NCI-H510A treated with DMSO at 0.1 percent for 48 hours (cell line): ENCODE results near the gene RGS3.

Experiments
- DNase-seq: peaks from one replicate; lab custom pipeline; 2025; lab: John Stamatoyannopoulos, UW

Gene RGS3

DNA sequence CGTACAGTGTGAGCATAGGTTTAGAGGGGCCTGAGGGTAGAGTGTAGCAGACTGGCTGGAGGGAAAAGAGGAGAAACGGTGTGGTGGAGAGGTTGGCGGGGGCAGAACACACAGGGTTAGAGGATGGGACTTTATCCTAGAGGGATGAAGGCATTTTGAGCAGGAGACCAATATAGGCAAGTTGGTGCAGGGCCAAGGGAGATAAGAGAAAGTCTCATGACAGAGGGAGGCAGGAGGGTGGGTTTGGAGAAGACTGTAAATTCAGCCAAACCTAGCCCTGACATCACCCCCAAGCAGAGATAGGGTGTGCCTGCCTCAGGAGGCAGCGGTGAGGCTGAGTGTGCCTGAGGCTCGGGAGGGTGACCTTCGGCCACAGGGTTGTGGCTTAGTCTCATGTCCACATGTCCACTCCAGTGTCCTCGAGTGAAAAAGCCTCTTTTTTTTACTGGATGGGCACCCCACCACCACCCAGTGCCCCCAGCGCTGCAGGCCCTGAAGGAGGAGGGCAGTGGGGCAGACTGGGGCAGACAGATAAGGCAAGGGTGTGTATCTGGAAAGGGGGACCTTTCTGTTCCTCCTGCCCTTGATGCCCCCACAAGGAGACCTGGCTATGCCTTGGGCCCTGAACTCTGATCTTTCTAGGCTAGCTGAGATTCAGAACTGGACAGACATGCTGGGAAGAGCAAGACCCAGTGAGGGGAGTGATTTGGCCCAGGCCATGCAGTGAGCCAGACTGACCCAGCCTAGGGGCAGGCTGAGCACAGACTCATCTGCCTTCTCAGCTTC, 108.7 kb downstream of the RGS3 start:
- no peak for DNase-seq

DNA sequence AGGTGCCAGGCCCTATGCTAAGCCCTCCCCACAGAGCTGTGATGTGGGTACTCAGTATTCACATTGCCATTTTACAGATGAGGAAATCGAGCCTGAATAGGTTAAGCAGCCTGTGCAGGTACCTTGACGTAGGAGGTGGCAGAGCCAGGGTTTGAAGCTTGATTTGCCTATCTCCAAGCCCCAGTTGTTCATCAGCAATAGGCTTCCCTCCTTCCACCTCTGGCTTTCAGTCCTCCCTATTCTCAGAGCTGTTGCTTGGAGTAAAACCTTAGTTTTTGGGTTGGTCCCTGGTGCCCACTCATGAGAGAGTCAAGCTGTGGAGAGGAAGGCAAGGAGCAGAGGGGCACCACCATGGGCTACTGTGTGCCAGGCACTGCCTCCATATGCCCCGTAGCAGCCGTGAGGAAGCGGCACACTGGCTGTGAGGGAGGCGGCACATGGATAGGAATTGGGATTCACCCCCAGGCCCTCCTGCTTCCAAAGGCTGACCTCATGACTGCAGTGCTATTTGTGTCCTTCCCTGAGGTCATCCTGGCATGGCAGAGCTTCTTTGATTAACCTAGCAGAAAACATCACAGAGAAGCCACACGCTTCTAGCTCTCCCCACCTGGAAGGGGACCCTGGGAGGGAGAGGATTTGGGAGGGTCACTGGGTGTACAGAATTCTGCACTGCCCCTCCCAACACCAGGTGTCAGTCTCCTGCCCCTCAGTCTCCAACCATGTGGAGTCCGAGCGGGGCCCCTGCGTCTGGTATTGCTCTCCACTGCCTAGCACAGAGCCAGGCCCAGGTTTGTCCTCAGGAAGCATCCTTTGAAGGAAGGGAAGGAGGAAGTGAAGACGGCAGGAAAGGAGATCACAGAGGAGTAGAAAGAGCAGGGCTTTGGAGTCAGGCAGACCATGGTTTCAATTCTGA, 109.8 kb downstream of the RGS3 start:
- no peak for DNase-seq

DNA sequence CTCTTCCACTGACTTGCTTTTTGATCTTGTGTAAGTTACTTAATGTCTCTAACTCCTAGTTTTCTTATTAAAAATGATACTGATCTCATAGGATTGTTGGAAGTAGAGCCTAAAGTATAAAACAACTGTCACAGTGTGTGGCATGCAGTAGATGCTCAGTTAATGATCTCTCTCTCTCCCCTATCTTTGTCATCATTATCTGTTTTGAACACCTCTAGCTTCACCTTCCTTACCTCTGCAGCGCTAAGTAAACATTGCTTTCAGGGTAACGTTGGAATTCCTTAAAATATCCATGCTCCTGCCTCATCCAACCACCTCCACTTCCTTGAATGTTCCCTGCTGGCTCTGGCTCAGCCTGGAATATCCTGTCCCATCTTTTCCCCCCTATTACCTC, 110.4 kb downstream of the RGS3 start:
- no peak for DNase-seq

DNA sequence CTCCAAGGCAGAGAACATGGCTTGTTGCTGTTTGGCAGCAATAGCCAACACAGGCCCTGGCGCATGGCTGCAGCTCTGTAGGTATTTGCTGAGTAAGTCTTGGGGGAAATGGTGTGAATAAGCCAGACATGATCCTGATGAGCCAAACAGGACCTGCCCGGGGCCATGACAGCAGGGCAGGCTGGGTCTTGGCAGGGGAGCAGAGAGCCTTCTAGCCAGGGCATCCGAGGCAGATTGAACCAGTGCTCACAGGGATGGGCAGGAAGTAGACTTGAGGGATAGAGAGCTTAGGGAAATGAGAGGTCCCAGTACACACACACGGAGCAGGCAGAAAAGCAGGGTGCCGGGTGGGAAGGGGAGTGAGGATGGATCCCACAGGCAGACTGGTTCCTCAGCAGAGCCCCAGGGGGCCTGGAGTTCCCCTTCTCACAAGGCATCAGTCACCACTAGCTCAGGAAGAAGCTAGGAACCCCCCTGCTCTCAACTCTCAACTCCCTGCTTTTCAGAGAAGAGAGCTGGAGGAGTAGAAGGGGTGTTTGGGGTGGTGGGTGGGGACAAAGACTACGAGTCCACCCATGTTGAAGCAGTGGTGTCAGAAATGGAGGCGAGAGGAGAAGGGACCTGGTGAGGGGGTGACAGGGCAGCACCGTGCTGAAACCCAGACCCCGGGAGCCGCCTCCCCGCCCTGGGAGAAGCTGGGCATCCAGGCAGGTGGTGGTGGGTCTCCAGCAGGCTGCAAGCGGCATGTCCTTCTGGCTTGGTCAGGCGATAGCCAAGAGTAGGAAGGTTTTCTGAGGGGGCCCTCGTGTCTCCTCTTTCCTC, 111.1 kb downstream of the RGS3 start:
- DNase-seq: no peak

GRCh38 chr9:113577525-113578261, 114.2 kb downstream of the RGS3 start:
- no peak for DNase-seq

DNA sequence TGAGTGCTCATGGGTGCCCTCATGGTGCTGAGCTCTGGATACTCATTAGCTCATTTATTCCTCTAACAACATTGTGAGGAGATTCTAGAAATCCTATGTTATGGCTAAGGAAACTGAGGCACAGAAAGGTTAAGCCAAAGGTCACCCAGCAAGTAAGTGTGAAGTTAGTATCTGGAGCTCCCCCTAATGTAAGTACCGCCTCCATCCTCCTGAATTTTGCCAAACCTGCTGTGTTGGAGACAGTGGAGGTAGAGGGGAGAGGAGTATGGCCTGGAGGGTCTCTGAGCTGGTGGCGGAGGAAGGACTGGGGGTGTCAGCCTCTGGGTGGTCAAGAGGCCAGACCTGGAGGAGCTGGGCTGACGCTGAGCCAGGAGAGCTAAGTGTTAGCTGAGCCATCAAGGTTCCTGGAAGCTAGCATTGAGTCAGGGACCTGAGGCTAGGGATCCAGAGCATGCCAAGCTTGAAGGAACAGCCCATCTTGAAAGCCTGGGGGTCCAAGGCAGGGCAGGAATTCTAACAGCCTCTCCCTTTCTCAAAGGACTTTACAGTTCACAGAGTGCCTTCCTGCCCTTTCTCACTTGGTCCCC, 114.8 kb downstream of the RGS3 start:
- DNase-seq: no peak

- DNase-seq: peak; percentile 57
Observed at GRCh38 chr9:113578882-113579282, 115.4 kb downstream of the RGS3 start.

DNA sequence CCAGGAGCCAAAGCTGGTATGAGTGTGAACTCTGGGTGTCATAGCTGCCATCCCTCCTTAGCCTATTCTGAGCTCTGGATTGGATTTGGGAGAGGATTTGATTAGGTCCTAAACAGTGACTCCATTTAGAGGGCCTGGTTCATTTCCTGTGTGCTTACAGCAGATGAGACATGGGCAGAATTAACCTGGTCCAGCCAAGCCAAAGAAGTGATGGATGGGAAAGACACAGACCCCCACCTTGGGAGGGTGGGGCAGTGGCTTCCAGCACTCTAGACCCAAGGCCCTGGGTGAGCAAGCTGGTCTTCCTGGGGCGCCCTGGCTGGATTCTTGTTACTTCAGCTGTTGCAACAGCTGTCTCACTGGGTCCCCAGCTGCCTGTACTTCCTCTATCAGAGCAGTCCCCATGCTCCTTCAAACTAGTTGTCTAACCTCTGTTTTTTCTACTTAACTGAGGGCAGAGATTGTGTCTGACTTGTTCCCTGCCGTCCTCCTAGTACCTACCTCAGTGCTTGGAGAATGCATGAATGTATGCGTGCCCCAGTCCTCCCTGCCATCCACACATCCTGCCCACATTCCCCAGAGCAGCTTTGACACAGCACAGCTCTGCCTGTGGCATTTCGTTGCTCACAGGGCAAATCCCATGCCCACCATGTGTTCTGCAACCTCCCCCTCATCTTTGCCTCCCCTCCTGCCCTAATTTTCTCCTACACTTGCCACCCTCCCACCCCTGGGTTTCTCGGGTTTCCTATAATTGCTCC, 115.9 kb downstream of the RGS3 start:
- peak; percentile 45 for DNase-seq

- peak; percentile 10 for DNase-seq
Observed at GRCh38 chr9:113580041-113580953, 116.8 kb downstream of the RGS3 start.

DNA sequence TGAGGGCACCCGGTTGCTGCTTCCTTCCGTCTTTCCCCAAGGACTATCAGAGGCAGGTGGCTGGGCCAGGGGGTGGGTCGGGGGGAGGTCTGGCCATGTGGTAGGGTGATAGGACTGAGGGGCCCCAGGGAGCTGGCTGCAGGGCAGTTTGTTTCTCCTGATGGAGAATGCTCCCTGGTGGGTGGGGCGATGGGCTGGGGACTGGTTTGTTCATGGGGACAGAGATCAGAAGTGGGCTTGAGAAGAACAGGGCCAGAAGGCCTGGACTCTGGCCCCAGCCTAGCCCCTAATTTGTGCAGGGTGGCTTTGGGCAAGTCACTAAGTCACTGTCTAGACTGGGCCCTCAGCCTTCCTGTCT, 117.4 kb downstream of the RGS3 start:
- no peak for DNase-seq

GRCh38 chr9:113581865-113582697, 118.6 kb downstream of the RGS3 start:
- DNase-seq: no peak

GRCh38 chr9:113582698-113583200, 119.2 kb downstream of the RGS3 start:
- DNase-seq: no peak

GRCh38 chr9:113583511-113584427, 120.2 kb downstream of the RGS3 start:
- no peak for DNase-seq

DNA sequence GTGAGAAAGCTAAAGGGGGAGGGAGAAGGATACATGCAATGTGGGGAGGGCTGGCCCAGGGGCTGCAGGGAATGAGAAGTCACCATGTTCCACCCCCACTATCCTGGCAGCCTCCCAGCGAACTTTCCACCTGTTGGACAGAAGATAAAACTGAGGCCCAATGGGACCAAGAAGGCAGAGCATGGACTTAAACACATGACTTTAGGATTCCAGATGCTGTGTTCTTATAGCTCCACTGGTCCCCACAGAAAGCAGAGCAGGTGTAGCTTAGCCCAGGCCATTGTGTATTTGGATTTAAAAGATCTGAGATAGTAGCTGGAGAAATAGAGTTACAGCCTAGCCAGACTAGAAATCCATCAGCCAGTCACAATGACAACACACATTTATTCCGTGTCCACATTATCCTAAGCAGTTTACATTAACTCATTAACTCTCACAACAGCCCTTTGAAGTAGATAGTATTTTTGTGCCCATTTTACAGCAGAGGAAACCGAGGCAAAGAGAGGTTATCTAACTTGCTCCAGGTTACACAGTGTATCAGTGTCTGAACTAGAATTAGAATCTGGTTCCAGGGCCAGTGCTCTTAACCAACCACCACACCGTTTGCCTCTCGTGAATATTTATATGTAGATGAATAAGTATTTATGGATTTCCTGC, 121.0 kb downstream of the RGS3 start:
- no peak for DNase-seq

DNA sequence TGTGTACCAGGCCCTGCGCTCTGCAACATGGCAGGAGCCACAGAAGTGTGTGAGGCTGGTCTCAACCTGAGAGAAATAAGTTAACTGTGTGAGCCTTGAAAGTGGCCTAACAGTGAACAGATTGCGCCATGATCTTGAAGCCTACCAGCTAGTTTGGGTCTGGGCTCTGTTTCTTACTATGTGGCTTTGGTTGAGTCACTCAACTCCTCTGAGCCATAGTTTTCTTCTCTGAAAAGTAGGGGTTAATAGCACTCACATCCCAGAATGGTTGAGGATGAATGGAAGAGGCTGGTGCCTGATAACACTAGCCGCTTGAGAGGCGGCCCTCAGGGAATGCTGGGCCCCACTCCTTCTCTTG, 121.5 kb downstream of the RGS3 start:
- DNase-seq: no peak

DNA sequence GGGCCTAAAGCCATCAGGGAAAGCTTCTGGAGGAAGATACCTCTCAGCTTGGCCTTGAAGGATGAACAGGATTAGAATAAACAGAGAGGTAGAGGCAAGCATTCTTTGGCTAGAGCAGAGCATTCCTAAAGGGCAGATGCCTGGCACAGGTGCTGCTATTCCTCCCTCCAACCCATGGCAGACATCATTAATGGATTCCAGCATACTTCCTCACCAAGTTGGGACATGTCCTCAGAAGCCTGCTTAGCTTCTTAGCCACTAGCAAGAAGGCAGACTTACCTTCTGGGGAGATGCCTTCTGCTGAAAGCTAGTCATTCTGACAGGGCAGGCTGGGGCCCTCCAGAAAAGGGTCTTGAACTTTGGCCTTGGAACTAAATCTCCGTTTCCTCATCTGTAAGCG, 122.0 kb downstream of the RGS3 start:
- no peak for DNase-seq
